ENCODE results near the gene GADD45A. TPM values are rescaled to one million over a fixed set of nuclear protein-coding genes. Genes with fewer than 3 reads are reported as not detected.

GADD45A gene
- polyA plus RNA-seq, 1 of the 3 experiments (the other 2 are of a cell fraction), result 164 TPM

DNA sequence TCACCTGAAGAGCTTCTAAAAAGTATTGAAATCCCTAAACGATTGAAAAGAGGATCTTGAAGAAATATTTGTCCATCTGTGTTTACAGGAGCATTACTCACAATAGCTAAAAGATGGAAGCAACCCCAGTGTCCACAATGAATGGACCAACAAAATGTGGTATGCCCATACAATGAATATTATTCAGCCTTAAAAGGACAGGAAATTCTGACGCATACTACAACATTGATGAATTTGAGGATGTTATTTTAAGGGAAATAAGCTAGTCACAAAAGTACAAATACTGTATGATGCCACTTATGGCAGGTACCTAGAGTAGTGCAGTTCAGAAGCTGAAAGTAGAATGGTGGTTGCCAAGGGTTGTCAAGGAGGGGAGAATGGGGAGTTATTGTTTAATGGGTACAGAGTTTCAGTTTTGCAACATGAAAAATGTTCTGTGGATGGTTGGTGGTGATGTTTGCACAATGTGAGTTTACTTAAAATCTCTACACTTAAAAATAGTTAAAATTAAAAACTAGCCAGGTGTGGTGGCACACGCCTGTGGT lies 37.1 kb upstream of the GADD45A start:
- ChIA-PET POLR2A (interaction anchor here (0.9 to 3.4 kb wide), 4 partner anchors 9 to 37 kb away, joined by 3 to 12 read pairs (median 3); partner anchors contain the start of gene GADD45A), CTCF (interaction anchor here (3.1 to 3.3 kb wide), 2 partner anchors 86 to 112 kb away, joined by 21 to 26 read pairs; no protein-coding TSS in a partner anchor)
- Histone ChIP-seq H3K4me3 (ENCODE audit: low read depth in 2 of 2, low read length in 1 of 2) (no peak overlapping the region), H2AFZ (ENCODE audit: low read depth) (no peak overlapping the region), H3F3A (replicated peaks; ENCODE audit: insufficient read depth) (peaks cover 9% of the 10 kb centered on the region), H3K4me1 (ENCODE audit: control insufficient read depth in 1 of 2, insufficient read depth in 2 of 2, low read depth in 1 of 2, low read length in 1 of 2) (peaks cover 18 to 39% of the 10 kb centered on the region in 2 experiments), H3K27ac (ENCODE audit: low read depth in 2 of 2, low read length in 1 of 2) (peak overlapping the region in 1 of 2 experiments; percentile 97; a peak in 3 of 4 replicates), H4K20me1 (ENCODE audit: insufficient read depth) (no peaks in the 10 kb centered on the region), H3K79me2 (ENCODE audit: insufficient read depth) (no peaks in the 10 kb centered on the region), H3K9ac (no peak overlapping the region), H3K9me3 (no peaks in the 10 kb centered on the region), H3K27me3 (ENCODE audit: insufficient read depth) (no peaks in the 10 kb centered on the region), H3K9me2 (no peaks in the 10 kb centered on the region), H3K36me3 (replicated peaks in 1 of 2; ENCODE audit: control insufficient read depth in 1 of 2, insufficient read depth in 2 of 2, low read length in 1 of 2) (no peaks in the 10 kb centered on the region), H3K4me2 (no peak overlapping the region)
- no peak for DNase-seq
- WGBS (ENCODE audit: low lambda C conversion rate), result 92% methylated on average over 3 of the region's 3 CpGs
- TF ChIP-seq FOXM1 (IDR thresholded peaks at IDR 0.05; ENCODE audit: low read depth) (no peak), EZH2phosphoT487 (IDR thresholded peaks at IDR 0.05; ENCODE audit: borderline replicate concordance, low read depth) (no peak), MEF2A (IDR thresholded peaks at IDR 0.05; ENCODE audit: borderline replicate concordance, low read depth) (no peak), SIN3A (IDR thresholded peaks at IDR 0.05; ENCODE audit: borderline replicate concordance, low read depth, low read length) (no peak)

DNA sequence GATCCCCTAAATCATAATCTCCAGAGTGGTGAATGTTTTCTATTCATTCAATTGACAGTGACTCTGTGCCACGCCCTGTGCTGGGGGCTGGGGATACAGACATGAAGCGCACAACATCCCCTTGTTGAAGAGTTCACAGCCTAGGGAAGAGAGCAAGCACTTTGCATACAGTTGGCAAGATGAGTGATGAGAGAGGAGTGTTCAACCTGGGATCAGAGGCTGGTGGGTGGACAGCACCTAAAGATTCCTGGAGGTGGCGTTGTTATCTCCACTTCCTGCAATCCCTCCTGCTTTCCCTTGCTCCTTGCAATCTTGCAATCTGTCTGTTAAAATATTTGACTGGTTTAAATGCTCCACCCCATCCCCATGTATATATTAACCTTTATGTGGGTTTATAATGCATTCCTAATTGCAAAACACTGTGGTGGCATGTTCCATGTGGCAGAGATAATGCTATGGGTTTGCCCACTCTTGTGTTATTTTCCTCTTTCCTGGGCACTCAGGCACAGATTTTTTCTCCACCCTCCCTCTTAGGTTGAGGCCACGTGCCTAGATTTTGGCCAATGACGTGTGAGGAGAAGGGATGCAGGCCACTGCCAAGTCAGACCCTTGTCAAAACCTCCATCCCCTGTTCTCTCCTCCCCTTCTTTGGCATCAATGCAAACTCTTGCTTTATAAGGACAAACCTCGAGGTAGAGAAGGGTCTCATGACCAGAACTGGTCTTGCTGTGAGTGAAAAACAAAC lies 36.2 kb upstream of the GADD45A start:
- no peaks in the 10 kb centered on the region for H4K20me1 ChIP-seq (ENCODE audit: insufficient read depth)
- CTCF ChIA-PET, result interaction anchor here (0.6 kb wide), 1 partner anchor 468 kb away, joined by 3 read pairs; no protein-coding TSS in a partner anchor
- H3K4me1 ChIP-seq (ENCODE audit: control insufficient read depth in 1 of 2, insufficient read depth in 2 of 2, low read depth in 1 of 2, low read length in 1 of 2), result peaks cover 18 to 39% of the 10 kb centered on the region in 2 experiments
- no peaks in the 10 kb centered on the region for H3K79me2 ChIP-seq (ENCODE audit: insufficient read depth)
- no peaks in the 10 kb centered on the region for H3K9me2 ChIP-seq
- DNase-seq, result no peak
- POLR2A ChIA-PET, result no interaction called here
- 81% methylated on average over 6 of the region's 6 CpGs for WGBS (ENCODE audit: low lambda C conversion rate)
- TF ChIP-seq NFIC (IDR thresholded peaks at IDR 0.05; ENCODE audit: borderline replicate concordance) (no peak), TCF12 (IDR thresholded peaks at IDR 0.05) (no peak), TEAD4 (IDR thresholded peaks at IDR 0.05; ENCODE audit: borderline replicate concordance, insufficient read depth) (no peak), MEF2A (IDR thresholded peaks at IDR 0.05; ENCODE audit: borderline replicate concordance, low read depth) (no peak), JUND (IDR thresholded peaks at IDR 0.05) (no peak), CHD2 (IDR thresholded peaks at IDR 0.05; ENCODE audit: low read length, partially characterized antibody) (no peak), SMC3 (IDR thresholded peaks at IDR 0.05; ENCODE audit: low read depth, low read length) (no peak), SIN3A (IDR thresholded peaks at IDR 0.05; ENCODE audit: borderline replicate concordance, low read depth, low read length) (no peak), RAD21 (IDR thresholded peaks at IDR 0.05; ENCODE audit: low read length) (no peak), FOXM1 (IDR thresholded peaks at IDR 0.05; ENCODE audit: low read depth) (no peak), ELF1 (IDR thresholded peaks at IDR 0.05) (no peak), EZH2phosphoT487 (IDR thresholded peaks at IDR 0.05; ENCODE audit: borderline replicate concordance, low read depth) (no peak)
- TF ChIP-seq, protein P1, sequence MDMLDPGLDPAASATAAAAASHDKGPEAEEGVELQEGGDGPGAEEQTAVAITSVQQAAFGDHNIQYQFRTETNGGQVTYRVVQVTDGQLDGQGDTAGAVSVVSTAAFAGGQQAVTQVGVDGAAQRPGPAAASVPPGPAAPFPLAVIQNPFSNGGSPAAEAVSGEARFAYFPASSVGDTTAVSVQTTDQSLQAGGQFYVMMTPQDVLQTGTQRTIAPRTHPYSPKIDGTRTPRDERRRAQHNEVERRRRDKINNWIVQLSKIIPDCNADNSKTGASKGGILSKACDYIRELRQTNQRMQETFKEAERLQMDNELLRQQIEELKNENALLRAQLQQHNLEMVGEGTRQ (IDR thresholded peaks at IDR 0.05; ENCODE audit: borderline replicate concordance, low read depth, low read length), result no peak
- TF ChIP-seq, protein P2, sequence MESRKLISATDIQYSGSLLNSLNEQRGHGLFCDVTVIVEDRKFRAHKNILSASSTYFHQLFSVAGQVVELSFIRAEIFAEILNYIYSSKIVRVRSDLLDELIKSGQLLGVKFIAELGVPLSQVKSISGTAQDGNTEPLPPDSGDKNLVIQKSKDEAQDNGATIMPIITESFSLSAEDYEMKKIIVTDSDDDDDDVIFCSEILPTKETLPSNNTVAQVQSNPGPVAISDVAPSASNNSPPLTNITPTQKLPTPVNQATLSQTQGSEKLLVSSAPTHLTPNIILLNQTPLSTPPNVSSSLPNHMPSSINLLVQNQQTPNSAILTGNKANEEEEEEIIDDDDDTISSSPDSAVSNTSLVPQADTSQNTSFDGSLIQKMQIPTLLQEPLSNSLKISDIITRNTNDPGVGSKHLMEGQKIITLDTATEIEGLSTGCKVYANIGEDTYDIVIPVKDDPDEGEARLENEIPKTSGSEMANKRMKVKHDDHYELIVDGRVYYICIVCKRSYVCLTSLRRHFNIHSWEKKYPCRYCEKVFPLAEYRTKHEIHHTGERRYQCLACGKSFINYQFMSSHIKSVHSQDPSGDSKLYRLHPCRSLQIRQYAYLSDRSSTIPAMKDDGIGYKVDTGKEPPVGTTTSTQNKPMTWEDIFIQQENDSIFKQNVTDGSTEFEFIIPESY (IDR thresholded peaks at IDR 0.05; ENCODE audit: borderline replicate concordance, low read depth), result no peak
- TF ChIP-seq, protein P3, sequence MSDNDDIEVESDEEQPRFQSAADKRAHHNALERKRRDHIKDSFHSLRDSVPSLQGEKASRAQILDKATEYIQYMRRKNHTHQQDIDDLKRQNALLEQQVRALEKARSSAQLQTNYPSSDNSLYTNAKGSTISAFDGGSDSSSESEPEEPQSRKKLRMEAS (IDR thresholded peaks at IDR 0.05; ENCODE audit: low read depth), result no peak
- H3K9me3 ChIP-seq, result no peaks in the 10 kb centered on the region
- no peaks in the 10 kb centered on the region for H3K36me3 ChIP-seq (replicated peaks in 1 of 2; ENCODE audit: control insufficient read depth in 1 of 2, insufficient read depth in 2 of 2, low read length in 1 of 2)
- H3F3A ChIP-seq (replicated peaks; ENCODE audit: insufficient read depth), result peaks cover 9% of the 10 kb centered on the region
- no peak overlapping the region for H3K9ac ChIP-seq
- H3K27ac ChIP-seq (ENCODE audit: low read depth in 2 of 2, low read length in 1 of 2), result no peak overlapping the region
- no peak overlapping the region for H3K4me2 ChIP-seq
- no peak overlapping the region for H3K4me3 ChIP-seq (ENCODE audit: low read depth in 2 of 2, low read length in 1 of 2)
- no peak overlapping the region for H2AFZ ChIP-seq (ENCODE audit: low read depth)
- H3K27me3 ChIP-seq (ENCODE audit: insufficient read depth), result no peaks in the 10 kb centered on the region

Measured in SK-N-SH (cell line).